Activated CD8-positive, alpha-beta memory T cell treated with anti-CD3 and anti-CD28 coated beads, Interleukin-2, amount 50 U/mL, for 1 hour (primary cell): ENCODE measurements around the gene BCL6B.
A peak's percentile ranks its signal among the peaks of the same experiment; 100 is the strongest.
"Not testable (repeated sequence)": the region's sequence is repeated elsewhere in the genome, so short reads cannot be mapped to it uniquely, and the experiment has no call there.

Experiments
- DNase-seq: peaks from one replicate; pipeline ENCODE4 v3.0.0-alpha.2; 2020; ENCODE audit errors: extremely low read depth

BCL6B gene

GRCh38 chr17:7027335-7027734 is 4.5 kb downstream of the BCL6B start:
- no peak for DNase-seq

GRCh38 chr17:7029096-7029495 is 6.2 kb downstream of the BCL6B start:
- no peak for DNase-seq

DNA sequence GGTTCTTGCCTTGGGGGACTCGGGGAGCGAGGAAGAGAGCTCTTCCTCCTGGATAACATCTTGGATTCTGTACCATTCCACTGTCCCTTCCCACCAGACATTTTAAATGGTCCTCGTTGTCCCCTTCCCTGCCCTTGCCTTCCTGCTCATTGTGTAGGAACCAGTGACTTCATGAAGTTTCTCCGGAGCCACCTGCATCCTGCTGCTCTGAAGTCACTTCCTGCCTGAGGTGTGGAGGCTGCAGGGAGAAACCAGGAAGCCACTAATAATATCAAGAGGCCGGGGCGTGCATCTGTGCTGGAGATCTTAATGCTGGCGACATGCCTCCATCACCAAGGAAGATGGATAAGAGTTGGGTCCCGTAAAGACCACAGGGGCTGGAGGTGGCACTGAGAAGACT is 6.8 kb downstream of the BCL6B start:
- DNase-seq = no peak

GRCh38 chr17:7034955-7035590 is 12.2 kb downstream of the BCL6B start:
- DNase-seq = no peak

DNA sequence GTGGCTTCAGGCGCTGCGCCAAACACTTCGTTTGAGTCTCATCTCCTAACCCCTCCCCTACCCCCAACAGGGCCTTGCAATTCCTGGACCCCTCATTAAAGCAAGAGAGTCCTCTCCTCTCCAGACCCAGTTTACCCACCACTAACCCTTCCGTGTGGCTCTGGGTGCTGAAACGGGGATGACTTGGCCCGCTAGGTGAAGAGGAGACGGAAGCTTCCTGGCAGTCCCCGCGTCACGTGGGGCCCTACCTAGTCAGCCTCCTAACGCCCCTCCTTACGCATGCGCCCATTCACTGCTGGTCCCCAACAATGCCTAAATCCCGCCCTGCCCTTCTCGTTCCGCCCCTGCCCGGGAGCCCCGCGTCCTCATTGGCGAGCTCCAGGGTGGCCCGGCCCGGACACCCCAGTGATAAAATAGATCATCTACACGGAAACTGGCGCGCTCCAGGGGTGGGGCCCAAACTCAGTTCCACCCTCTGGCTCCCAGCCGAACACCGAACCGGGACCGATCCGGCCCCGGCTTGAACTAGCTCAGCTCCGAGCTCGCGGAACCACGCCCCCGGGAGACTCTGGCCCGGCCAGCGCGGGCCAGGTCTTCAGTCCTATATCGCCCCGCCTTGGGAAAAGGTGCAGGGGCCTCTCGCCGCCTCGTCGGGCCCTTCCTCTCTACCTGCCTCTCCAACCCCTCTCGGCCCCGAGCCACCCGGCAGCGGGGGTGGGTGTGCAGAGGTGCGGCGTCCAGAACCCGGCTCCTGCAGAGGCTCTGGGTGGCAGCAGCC is 12.9 kb downstream of the BCL6B start, which contains the start of gene SLC16A13:
TSS of gene SLC16A13 (plus strand) at position 425 of the 778 bp plus-strand sequence. CDS start 368 bp downstream, outside the sequence.
- DNase-seq = peak; percentile 98

- no peak for DNase-seq
These were observed 15.4 kb downstream of the BCL6B start for GRCh38 chr17:7038025-7038862.

DNA sequence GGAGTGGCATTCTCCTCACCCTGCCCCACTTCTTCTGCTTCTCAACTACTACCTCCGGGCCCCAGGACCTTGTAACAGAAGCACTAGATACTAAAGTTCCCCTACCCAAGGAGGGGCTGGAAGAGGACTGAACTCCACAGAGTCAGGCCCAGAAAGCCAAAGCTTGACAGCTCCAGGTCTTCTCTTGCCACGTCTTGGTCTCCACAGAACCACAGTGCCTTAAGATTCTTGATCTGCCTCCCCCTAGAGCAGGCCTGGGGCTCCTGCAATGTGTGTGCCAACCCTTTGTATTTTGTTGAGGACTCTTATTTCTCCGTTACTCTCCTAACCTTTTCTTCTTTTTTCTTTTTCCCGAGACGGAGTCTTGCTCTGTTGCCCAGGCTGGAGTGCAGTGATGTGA is 17.0 kb downstream of the BCL6B start:
- no peak for DNase-seq

GRCh38 chr17:7041607-7042500 is 19.0 kb downstream of the BCL6B start:
- DNase-seq = no peak

DNA sequence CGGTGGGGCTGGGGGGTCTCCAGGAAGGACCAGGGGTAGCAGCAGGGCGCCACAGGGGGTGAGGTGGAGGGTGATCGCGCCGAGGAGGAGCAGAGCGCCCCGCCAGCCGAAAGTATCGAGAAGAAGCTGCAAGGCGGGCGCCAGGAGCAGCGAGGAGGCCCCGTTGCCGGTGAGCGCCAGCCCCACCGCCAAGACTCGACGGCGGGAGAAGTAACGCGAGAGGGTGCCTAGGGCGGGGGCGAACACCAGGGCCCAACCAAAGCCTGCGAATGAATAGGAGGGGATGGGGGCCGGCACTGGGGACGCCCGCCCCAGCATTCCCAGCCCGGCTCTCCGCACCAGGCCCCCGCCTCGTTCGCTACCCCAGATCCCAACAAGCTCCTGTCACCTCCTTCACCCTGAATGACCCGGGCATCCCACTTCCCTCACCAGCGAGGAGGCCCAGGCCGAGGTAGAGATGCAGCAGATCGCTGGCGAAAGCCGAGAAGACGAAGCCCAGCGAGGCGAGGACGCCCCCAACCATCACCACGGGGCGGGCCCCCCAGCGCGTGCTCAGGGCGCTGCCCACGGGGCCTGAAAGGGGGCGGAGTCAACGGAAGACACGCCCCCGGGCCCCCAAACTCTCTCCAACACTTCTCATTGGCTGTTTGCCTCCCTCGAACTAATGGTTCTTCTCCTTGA is 19.8 kb downstream of the BCL6B start:
- no peak for DNase-seq

- no peak for DNase-seq
These were observed 20.3 kb downstream of the BCL6B start for GRCh38 chr17:7043182-7043496.

DNA sequence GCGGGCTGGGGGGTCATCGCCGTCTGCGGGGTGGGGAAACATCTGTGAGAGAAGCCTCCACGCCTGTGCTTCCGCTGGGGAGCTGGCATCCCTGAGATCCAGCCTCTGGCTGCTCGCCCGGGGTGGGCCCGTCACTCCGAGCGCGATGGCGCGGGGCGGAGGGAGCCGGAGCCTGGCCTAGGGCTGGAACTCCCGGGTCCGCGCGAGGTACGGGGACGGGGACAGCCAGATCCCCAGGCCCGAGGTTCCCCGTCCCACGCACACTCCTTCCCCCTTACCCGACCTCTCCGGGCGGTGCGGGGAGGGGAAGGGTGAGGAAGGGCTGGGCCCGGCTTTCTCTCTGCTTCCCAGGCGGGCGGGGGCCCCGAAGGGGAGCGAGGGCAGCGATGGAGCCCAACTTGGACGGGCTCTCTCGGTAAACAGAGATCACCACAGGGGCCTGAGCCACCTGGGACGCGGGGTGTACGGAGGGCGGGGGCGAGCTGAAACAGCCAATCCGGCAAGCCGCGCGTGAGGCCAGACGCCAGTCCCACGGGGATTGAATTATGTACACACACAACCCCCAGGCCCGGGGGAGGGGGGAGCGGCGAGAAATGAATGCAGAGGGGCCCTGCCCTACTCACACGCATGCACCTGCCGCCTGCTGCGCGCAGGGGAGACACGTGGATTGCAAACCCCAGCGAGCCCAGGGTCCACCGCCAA is 20.8 kb downstream of the BCL6B start, which contains the start of gene SLC16A11:
TSS of gene SLC16A11 (minus strand) at position 596 of the 702 bp plus-strand sequence. CDS start at position 17, 579 bp downstream.
- DNase-seq = no peak

DNA sequence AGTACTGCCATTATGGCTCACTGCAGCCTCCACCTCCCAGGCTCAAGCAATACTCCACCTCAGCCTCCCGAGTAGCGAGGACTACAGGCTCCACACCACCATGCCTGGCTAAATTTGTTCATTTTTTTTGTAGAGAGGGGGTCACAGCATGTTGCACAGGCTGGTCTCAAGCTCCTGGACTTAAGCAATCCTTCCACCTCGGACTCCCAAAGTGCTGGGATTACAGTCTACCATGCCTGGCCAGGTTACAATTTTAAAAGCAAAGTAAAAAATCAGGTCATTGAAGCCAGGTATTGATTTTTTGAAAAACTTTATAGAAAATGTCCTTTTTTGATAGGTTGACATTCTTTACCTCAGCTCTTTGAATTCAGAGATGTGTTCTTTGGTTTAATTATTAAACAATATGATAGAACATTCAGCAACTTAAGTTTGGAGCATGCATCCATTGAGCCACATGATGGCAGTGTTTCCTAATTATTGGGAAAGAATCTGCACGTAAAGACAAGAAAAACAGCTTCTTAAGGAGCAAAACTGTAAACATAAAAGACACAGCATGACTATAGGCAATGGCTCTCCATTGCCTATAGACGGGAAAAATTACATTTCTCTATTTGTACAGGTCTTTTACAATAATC is 22.8 kb downstream of the BCL6B start:
- no peak for DNase-seq

GRCh38 chr17:7046127-7046724 is 23.4 kb downstream of the BCL6B start:
- DNase-seq = no peak

DNA sequence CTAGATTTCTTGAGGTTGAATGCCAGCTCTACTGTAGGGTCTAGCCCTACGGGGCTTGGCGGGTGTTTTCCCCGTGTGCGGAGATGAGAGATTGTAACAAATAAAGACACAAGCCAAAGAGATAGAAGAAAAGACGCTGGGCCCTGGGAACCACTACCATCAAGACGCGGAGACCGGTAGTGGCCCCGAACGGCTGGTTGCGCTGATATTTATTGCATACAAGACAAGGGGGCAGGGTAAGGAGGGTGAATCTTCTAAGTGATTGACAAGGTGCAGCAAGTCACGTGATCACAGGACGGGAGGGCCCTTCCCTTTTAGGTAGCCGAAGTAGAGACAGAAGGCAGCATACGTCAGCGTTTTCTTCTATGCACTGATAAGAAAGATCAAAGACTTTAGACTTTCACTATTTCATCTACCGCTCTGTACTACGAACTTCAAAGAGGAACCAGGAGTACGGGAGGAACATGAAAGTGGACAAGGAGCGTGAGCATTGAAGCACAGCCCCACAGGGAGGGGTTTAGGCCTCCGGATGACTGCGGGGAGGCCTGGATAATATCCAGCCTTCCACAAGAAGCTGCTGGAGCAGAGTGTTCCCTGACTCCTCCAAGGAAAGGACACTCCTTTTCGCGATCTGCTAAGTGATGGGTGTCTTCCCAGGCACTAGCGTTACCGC is 24.0 kb downstream of the BCL6B start:
- DNase-seq = peak; percentile 66

DNA sequence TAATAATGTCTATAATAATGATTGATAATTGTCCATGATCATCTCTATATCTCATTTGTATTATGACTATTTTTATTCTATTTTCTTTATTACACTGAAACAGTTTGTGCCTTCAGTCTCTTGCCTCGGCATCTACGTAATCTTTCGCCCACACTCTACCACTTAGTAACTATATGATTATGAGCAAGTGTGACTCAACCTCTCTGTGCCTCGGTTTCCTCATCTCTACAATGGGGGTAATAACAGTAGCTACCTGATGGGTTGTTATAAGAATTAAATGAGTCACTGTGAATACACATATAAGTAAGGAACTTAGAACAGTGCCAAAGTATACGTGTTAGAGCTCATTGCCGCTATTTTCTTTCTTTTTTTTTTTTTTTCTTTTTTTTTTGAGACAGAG is 24.7 kb downstream of the BCL6B start:
- DNase-seq = no peak

- no peak for DNase-seq
These were observed 26.1 kb downstream of the BCL6B start for GRCh38 chr17:7048968-7049367.

DNA sequence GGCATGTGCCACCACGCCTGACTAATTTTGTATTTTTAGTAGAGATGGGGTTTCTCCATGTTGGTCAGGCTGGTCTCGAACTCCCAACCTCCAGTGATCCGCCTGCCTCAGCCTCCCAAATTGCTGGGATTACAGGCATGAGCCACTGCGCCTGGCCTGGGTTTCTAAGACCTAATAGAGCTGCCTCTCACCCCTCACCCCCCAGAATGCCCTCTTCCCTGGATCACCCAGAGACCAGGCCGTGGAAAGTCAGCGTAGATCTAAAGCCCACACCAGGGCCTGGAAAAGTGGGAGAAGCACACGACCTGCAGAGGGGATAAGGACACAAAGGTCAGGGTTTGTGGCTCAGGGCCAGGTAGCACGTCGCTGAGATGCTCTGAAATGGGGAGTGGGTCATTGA is 27.7 kb downstream of the BCL6B start:
- not testable (repeated sequence) for DNase-seq

DNA sequence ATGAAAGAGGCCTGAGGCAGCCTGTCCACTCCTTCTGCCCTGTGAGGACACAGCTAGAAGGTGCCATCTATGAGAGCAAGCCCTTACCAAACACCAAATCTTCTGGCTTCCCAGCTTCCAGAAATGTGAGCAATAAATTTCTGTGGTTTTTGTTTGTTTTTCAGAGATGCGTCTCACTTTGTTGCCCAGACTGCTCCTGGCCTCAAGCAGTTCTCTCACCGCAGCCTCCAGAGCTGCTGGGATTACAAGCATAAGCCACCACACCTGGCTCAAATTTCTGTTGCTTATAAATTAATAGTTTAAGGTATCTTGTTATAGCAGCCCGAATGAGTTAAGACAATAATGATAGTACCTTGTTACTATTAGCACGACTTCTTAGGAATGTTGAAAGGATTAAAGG is 33.5 kb downstream of the BCL6B start:
- DNase-seq = no peak
